ENCODE results near the gene GTF3C4. TPM values are rescaled to one million over a fixed set of nuclear protein-coding genes. Genes with fewer than 3 reads are reported as not detected.

The GTF3C4 gene
- polyA plus RNA-seq, 3 donors = 0.99 to 2.7 (median 2.1) TPM

- H3K27ac ChIP-seq (ENCODE audit: low read depth in 1 of 2, low read length in 2 of 2) = no peak overlapping the region
- H3K36me3 Mint-ChIP-seq = peaks cover 57 to 78% of the 10 kb centered on the region in 2 donors
- H3K4me3 Mint-ChIP-seq = no peak overlapping the region
- H3K9ac ChIP-seq (ENCODE audit: insufficient read depth, low read length, poor library complexity, severe bottlenecking) = no peak overlapping the region
- no peaks in the 10 kb centered on the region for H3K9me3 Mint-ChIP-seq
- peaks cover 2% of the 10 kb centered on the region for H4K20me1 ChIP-seq (ENCODE audit: insufficient read depth, low read length)
- H3K9me3 ChIP-seq (replicated peaks in 1 of 2; ENCODE audit: control insufficient read depth in 1 of 2, insufficient read depth in 1 of 2, low read length in 2 of 2) = no peaks in the 10 kb centered on the region
- no peak for DNase-seq
- no peak overlapping the region for H2AFZ ChIP-seq (ENCODE audit: insufficient read depth, low read depth, low read length, poor library complexity, severe bottlenecking)
- H3K4me3 ChIP-seq (replicated peaks in 1 of 3; ENCODE audit: low read depth in 2 of 3, low read length in 3 of 3) = no peak overlapping the region
- no peak overlapping the region for H3K27ac Mint-ChIP-seq
- peaks cover 60 to 79% of the 10 kb centered on the region in 2 donors for H3K36me3 ChIP-seq (replicated peaks in 1 of 2; ENCODE audit: control insufficient read depth in 1 of 2, insufficient read depth in 2 of 2, low read length in 2 of 2)
- WGBS (ENCODE audit: insufficient coverage) = no CpG with 5 or more reads among the region's 5 CpGs
- H3K79me2 ChIP-seq (ENCODE audit: insufficient read depth, low read length) = peaks cover 29% of the 10 kb centered on the region
- no peak for TF ChIP-seq CTCF (IDR thresholded peaks at IDR 0.05)
- no peaks in the 10 kb centered on the region for H3K4me1 ChIP-seq (ENCODE audit: control insufficient read depth in 1 of 2, insufficient read depth in 2 of 2, low read length in 2 of 2)
- intact Hi-C loops (cut with micrococcal nuclease) = no loop called here
- no peaks in the 10 kb centered on the region for H3K4me1 Mint-ChIP-seq
- H3K27me3 Mint-ChIP-seq (ENCODE audit: low read depth in 3 of 3) = peaks cover 0 to 2% (median 0%) of the 10 kb centered on the region in 3 donors
- H3K27me3 ChIP-seq (ENCODE audit: control insufficient read depth in 2 of 2, insufficient read depth in 2 of 2, low read length in 2 of 2) = no peaks in the 10 kb centered on the region
- no peak overlapping the region for H3K4me2 ChIP-seq (replicated peaks; ENCODE audit: extremely low read depth, low read length, poor library complexity, severe bottlenecking)
Measured at GRCh38 chr9:132681561-132681960, 11.3 kb downstream of the GTF3C4 start.

GRCh38 chr9:132683873-132684272 is 13.6 kb downstream of the GTF3C4 start:
- WGBS (ENCODE audit: insufficient coverage) = 89% methylated on average over 1 of the region's 1 CpG
- Histone ChIP-seq H4K20me1 (ENCODE audit: insufficient read depth, low read length) (no peaks in the 10 kb centered on the region), H3K4me3 (replicated peaks in 1 of 3; ENCODE audit: low read depth in 2 of 3, low read length in 3 of 3) (no peak overlapping the region), H2AFZ (ENCODE audit: insufficient read depth, low read depth, low read length, poor library complexity, severe bottlenecking) (no peak overlapping the region), H3K36me3 (replicated peaks in 1 of 2; ENCODE audit: control insufficient read depth in 1 of 2, insufficient read depth in 2 of 2, low read length in 2 of 2) (peaks cover 64 to 88% of the 10 kb centered on the region in 2 donors), H3K27ac (ENCODE audit: low read depth in 1 of 2, low read length in 2 of 2) (no peak overlapping the region), H3K9ac (ENCODE audit: insufficient read depth, low read length, poor library complexity, severe bottlenecking) (no peak overlapping the region), H3K4me1 (ENCODE audit: control insufficient read depth in 1 of 2, insufficient read depth in 2 of 2, low read length in 2 of 2) (no peaks in the 10 kb centered on the region), H3K9me3 (replicated peaks in 1 of 2; ENCODE audit: control insufficient read depth in 1 of 2, insufficient read depth in 1 of 2, low read length in 2 of 2) (no peaks in the 10 kb centered on the region), H3K79me2 (ENCODE audit: insufficient read depth, low read length) (peaks cover 17% of the 10 kb centered on the region), H3K27me3 (ENCODE audit: control insufficient read depth in 2 of 2, insufficient read depth in 2 of 2, low read length in 2 of 2) (no peaks in the 10 kb centered on the region), H3K4me2 (replicated peaks; ENCODE audit: extremely low read depth, low read length, poor library complexity, severe bottlenecking) (no peak overlapping the region)
- no peak for TF ChIP-seq CTCF (IDR thresholded peaks at IDR 0.05)
- intact Hi-C loops (cut with micrococcal nuclease) = no loop called here
- Mint-ChIP-seq H3K27me3 (ENCODE audit: low read depth in 3 of 3) (peaks cover 0 to 2% (median 0%) of the 10 kb centered on the region in 3 donors), H3K4me3 (no peak overlapping the region), H3K4me1 (no peaks in the 10 kb centered on the region), H3K36me3 (peaks cover 64 to 83% of the 10 kb centered on the region in 2 donors), H3K27ac (peak overlapping the region in 1 of 7 donors; percentile 47), H3K9me3 (no peaks in the 10 kb centered on the region)
- DNase-seq = no peak

Measured in CD14-positive monocyte (primary cell).